Lower leg skin (tissue), 4 donors: ENCODE data around the gene PRRT4. TPM values are rescaled to one million over a fixed set of nuclear protein-coding genes. Genes with fewer than 3 reads are reported as not detected.

Experiments
- DNase-seq, 2 donors: peaks; one replicate each; pipeline ENCODE4 v3.0.0-alpha.2; 2019; ENCODE audit warnings: low spot score in 2 of 2
- H3K4me3 ChIP-seq: fragments of 200-600 bp; sonication (generic); 2 replicates; pipeline ENCODE4 v1.5.1; 2017; ENCODE audit warnings: mild to moderate bottlenecking, low read depth; ENCODE audit not compliant: poor library complexity, severe bottlenecking
- CTCF ChIP-seq, 3 donors: fragments of 450-650 bp; IDR thresholded peaks; one replicate each; pipeline ENCODE4 v1.5.1; 2016; ENCODE audit warnings: antibody characterized with exemption in 3 of 3, mild to moderate bottlenecking in 3 of 3, moderate library complexity in 2 of 3
- POLR2A ChIP-seq, 2 donors: fragments of 450-650 bp; IDR thresholded peaks; one replicate each; pipeline ENCODE4 v1.6.1; 2016 to 2017; ENCODE audit warnings: antibody characterized with exemption in 2 of 2, mild to moderate bottlenecking in 1 of 2, moderate library complexity in 1 of 2
- WGBS, 2 donors: methylation state at CpG; one replicate each; pipeline ENCODE4 v1.1.5; 2018; 5-methylcytosine and 5-hydroxymethylcytosine counted together
- intact Hi-C: fragments of 100-400 bp; cut with DNase I; formaldehyde crosslinking; loops from one replicate; pipeline ENCODE4 v1.15.0; 2023; ENCODE audit warnings: low total_unique reads
- total RNA-seq, 4 donors: library from RNA; depleted of rRNA; stranded (reverse); fragments of >200 nt; gene quantifications; one replicate each; pipeline ENCODE4 v1.1.0, GENCODE V29; 2016

PRRT4 gene
- total RNA-seq, 4 donors from 2014 or later: 1.3 to 4.5 (median 1.9) TPM

DNA sequence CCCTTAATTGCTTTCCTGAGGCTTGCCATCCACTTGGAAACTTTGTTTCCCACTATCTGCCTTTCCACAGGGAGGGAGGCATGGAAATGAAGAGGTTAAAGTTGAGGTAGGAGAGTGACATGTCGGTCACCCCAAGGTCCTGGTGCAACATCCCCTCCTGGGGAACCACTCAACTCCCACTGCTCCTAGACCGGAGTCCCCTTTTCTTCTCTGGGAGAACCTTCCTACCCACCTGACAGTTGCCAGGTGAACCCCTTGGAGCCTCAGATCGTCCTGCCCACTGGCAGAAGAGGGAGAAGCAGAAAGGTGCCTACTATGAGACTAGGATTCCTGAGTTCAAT lies 26.6 kb upstream of the PRRT4 start:
- intact Hi-C loops: loop anchor here (5.0 kb wide), 1 partner anchor 36 kb away; no protein-coding TSS in a partner anchor
- H3K4me3 ChIP-seq: no peak overlapping the region
- 45 to 50% methylated on average over 3 of the region's 3 CpGs for WGBS, 2 donors
- no peak for TF ChIP-seq POLR2A (IDR thresholded peaks at IDR 0.05)
- TF ChIP-seq CTCF (IDR thresholded peaks at IDR 0.05): no peak
- DNase-seq: no peak

DNA sequence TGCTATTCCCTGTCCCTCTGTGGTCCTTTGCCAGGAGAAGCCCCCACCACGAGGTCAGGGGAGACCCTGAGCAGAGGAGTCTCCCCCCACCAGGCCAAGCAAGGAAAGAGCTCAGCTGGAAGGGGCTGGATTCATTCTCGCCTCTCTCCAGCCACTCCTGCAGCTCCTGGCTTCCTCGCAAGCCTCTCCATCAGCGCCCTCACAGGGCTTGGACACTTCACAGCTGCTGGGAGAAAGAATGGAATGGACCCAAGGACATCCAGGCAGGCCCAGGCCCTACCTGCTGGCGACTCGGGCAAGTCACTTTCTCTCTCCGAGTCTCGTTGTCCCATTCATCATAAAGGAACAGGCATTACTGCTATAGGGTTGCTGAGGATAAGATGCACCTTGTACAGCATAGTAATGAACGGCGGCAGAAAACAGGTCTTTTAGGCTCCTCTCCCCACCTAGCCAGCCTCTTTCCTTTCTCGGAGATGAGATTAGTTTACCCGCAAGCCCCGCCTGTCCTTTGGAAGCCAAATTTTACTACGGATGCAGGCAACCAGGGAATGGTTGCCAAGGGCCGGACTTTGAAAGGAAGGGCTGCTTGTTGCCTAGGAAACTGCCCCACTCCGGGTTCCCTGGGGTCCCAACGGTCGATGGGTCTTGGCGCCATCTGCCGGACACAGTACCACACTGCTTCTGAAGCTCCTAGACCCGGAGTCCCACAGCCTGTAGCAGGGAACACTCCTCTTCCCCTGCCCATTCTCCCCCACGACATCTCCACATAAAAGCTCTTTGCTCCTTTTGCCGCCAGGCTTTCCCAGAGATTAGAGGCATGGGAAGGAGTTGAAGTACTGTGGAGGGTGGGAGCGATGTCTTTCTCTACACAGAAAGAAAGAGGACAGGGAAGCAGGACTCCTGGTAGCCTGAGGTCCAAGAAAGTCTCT lies 26.0 kb upstream of the PRRT4 start:
- peak; percentile 58 to 96 for DNase-seq
- H3K4me3 ChIP-seq: no peak overlapping the region
- WGBS, 2 donors: 29% methylated on average over 24 of the region's 24 CpGs
- TF ChIP-seq CTCF (IDR thresholded peaks at IDR 0.05) (peak in 1 of 3 donors; percentile 60), POLR2A (IDR thresholded peaks at IDR 0.05) (no peak)
- intact Hi-C loops: loop anchor here (5.0 kb wide), 1 partner anchor 35 kb away; no protein-coding TSS in a partner anchor

- no peak overlapping the region for H3K4me3 ChIP-seq
- intact Hi-C loops: loop anchor here (5.0 kb wide), 1 partner anchor 34 kb away; no protein-coding TSS in a partner anchor
- WGBS, 2 donors: 83 to 95% methylated on average over 4 of the region's 4 CpGs
- no peak for TF ChIP-seq CTCF (IDR thresholded peaks at IDR 0.05)
- TF ChIP-seq POLR2A (IDR thresholded peaks at IDR 0.05): no peak
- no peak for DNase-seq
These were observed 24.8 kb upstream of the PRRT4 start for GRCh38 chr7:128385988-128386925.

DNA sequence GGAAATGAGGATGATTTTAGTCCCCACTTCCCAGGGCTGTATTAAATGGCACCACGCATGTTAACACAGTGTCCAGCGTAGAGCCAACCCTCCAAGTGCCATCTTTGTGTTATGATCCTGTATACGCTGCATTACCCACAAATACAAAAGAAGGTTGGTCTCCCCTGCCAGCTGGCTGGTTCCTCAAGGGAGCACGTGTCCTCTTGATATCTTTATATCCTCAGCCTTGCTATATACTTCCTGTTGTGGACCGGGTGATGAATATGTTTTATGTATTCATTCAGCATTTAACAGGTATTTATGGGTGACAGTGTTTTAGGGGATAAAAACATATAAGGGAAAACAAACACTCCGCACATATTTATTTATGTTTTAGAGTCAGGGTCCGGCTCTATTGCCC lies 23.2 kb upstream of the PRRT4 start:
- TF ChIP-seq CTCF (IDR thresholded peaks at IDR 0.05) (no peak), POLR2A (IDR thresholded peaks at IDR 0.05) (no peak)
- no peak for DNase-seq
- intact Hi-C loops: loop anchor here (5.0 kb wide), 1 partner anchor 32 kb away; no protein-coding TSS in a partner anchor
- H3K4me3 ChIP-seq: no peak overlapping the region
- whole genome bisulfite sequencing, 2 donors: 59 to 74% methylated on average over 7 of the region's 7 CpGs

DNA sequence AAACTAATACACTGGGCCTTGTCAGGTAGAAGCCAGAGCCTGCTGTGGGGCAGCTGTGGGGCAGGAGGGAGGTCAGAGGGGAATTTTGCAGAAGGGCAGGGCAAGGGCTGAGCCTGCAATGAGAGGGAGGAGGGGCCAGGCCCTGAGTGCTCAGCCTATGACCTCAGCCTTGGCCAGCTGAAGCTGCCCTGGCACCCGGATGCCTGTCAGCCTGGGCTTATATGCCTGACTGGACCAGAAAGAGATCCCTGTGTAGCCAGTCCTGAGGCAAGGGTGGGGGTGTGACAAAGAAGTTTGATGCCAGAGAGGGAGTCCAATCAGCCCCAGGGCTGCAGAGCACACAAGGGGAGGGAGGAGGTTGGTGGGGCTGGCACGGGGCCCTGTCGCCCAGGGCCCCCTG lies 22.3 kb upstream of the PRRT4 start:
- no peak for DNase-seq
- 31 to 42% methylated on average over 3 of the region's 3 CpGs for WGBS, 2 donors
- no peak for TF ChIP-seq CTCF (IDR thresholded peaks at IDR 0.05)
- no peak for TF ChIP-seq POLR2A (IDR thresholded peaks at IDR 0.05)
- no peak overlapping the region for H3K4me3 ChIP-seq
- intact Hi-C loops: no loop called here
